Brain pericyte (primary cell): Measurements from ENCODE around the gene GET4.
A peak's percentile ranks its signal among the peaks of the same experiment; 100 is the strongest.

Experiments
- DNase-seq: peaks from one replicate; pipeline ENCODE4 v3.0.0-alpha.2; 2012; ENCODE audit warnings: low read depth, low spot score

Gene GET4, protein sequence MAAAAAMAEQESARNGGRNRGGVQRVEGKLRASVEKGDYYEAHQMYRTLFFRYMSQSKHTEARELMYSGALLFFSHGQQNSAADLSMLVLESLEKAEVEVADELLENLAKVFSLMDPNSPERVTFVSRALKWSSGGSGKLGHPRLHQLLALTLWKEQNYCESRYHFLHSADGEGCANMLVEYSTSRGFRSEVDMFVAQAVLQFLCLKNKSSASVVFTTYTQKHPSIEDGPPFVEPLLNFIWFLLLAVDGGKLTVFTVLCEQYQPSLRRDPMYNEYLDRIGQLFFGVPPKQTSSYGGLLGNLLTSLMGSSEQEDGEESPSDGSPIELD

DNA sequence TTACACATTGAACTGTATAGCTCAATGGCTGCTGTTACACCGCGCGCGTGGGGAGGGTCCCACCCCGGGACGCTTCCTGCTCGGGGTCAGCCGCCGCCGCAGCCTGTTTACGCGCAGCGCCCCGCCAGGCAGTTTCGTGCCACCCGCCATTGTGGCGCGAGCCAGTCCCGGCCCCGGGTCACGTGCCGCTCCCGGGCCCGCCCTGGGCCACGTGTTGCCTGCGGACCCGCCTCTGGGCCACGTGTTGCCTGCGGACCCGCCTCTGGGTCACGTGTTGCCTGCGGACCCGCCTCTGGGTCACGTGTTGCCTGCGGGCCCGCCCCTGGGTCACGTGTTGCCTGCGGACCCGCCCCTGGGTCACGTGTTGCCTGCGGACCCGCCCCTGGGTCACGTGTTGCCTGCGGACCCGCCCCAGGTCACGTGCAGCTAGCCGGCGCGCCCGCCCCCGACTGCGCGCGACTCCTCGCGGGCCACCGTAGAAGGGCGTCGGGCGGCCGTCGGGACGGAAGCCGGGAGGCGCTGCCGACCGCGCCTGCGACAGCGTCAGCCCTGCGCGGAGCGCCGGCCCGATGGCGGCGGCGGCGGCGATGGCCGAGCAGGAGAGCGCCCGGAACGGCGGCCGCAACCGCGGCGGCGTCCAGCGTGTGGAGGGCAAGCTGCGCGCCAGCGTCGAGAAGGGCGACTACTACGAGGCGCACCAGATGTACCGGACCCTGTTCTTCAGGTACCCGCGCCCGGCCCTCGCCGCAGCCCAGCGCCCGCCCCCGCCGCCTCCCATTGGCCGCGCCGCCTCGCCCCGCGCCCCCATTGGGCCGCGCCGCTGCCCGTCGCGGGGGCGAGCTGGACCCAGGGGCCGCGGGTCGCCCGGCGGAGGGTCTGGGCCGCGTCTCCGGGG, at the start of gene GET4:
TSS of gene GET4 (plus strand) at position 478 of the 895 bp plus-strand sequence. CDS start at position 570, 92 bp downstream.
- peak; percentile 91 for DNase-seq

DNA sequence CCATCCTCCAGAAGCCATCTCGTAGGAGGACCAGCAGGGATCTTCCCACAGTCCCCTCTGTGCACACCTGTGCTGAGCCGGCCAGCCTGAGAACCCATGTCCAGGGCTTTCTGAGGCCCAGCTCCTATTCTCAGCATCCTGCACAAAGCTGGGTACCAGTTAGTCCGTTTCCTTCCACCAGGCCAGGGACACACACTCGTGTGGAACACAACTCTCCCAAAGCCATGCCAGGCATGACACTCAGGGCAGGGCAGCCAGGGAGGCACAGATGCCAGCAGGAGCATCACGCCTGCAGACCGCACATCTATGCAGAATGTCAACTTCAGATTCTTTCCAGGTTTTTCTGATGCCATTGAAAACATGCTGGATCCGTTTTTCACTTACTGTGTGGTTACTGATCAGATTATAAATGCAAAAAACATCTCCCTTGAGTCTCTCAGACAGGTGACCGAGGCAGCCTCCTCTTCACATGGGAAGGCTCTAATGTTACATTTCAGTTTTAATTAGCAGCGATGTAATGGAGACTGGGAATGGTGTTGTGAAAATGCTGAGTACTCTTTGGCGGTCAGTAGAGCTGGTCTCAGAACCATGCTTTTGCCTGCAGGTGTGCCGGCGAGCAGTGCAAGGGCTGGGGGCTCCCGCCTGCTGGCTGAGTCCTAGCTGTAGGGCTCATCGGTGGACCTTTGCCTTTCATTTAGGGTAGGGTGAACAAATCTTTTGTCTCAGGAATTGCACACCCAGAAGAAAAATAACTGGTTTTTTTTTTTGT, 47.4 kb upstream of the GET4 start:
- DNase-seq: no peak

DNA sequence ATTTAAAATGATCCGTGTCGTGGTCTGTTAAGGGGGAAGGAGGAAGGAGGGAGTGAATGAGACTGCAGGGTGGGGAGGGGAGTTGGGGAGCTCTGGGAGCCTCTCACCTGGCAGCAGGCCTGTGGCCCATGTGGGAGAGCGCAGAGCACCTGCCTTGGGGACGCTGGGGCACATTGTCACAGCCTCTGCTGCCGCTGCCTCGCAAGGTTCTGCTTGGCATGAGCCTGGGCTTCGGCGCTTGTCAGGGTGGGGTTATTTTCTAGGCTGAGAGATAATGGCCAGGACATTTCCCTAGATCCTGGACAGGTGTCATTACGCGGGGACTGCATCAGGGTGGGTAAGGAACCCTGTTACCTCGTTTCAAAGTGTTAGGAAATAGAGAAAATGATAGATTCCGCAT, 46.3 kb upstream of the GET4 start:
- DNase-seq: no peak

DNA sequence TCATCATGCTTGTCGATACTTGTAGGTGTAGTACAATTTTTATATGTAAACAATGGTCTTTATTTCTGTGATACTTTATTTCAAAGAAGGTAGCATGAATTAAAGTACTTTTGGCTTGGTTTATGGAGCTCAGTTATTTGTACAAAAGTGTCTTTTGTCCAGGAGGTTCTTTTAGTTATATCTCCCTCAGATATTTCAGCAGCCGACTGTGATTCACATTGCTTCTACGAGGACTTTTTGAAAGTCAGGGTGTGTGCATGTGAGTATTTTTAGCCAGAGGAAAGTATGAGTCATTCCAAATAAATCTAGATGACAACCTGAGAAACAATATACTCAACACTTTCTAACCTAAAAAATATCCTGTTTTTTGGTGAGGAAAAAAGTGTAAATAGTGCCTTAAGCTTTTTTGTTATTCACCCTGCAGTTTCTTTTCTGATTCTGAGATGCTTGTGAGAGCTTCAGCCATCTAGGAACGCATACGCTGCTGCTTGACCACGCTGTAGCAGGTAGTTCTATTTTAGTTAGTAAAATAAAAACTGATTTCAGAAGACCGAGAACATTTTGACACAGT, 44.7 kb upstream of the GET4 start:
- no peak for DNase-seq

DNA sequence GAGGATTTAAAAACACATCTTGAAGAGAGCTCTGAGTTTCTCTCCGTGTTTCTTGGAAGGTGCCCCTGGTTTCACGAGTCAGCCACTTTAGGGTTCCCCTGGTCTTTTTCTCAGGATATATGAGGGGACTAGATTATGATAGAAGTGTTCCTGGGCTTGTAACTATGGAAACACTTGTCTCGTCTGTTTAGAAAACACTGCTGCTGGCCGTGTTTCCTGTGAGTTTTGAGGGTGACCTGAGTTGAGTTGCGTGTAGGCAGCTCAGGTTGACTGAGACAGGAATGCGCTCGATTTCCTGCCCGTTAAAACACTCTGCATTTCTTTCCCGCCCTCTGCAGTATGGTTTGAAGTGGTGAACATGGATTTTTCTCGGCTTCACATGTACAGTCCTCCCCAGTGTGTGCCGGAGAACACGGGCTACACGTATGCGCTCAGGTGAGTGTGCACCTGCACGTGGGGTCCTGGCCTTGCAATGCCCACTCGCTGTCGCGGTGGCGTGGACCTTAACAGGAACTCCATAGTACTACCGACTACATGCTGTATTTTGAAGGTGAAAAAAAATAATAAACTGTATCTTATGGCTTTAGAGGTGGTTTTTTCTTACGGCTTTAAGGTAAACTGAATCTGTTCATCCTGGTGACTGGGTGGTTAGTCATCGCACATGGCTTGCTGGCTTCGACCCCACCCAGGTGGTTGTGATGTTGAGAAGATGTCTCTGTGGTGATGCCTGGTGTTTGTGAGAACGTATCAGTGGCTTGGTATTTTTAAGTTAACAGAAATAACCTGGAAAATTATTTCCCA, 44.0 kb upstream of the GET4 start, which contains the start of gene SUN1:
TSS of gene SUN1 (plus strand) at position 310 of the 801 bp plus-strand sequence. CDS start at position 359, 49 bp downstream.
- DNase-seq: no peak

DNA sequence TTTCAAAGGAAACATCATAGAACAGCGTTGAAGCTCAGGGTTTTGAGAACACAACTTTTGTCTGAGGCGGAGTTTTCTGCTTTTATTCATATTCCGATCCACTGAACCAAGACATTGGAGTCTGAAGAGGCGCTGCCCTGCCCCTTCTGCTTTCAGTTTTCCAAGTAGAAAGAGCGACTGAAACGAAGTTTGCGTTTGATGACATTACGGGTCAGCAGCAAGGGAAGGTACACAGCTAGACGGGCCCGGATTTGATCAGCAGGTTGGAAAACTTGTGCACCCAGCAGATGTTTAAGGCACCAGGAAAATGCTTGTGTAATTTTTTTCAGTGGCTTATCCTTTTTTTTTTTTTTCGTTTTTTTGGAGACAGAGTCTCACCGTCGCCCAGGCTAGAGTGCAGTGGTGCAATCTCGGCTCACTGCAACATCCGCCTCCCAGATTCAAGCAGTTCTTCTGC, 43.4 kb upstream of the GET4 start:
- DNase-seq: no peak

DNA sequence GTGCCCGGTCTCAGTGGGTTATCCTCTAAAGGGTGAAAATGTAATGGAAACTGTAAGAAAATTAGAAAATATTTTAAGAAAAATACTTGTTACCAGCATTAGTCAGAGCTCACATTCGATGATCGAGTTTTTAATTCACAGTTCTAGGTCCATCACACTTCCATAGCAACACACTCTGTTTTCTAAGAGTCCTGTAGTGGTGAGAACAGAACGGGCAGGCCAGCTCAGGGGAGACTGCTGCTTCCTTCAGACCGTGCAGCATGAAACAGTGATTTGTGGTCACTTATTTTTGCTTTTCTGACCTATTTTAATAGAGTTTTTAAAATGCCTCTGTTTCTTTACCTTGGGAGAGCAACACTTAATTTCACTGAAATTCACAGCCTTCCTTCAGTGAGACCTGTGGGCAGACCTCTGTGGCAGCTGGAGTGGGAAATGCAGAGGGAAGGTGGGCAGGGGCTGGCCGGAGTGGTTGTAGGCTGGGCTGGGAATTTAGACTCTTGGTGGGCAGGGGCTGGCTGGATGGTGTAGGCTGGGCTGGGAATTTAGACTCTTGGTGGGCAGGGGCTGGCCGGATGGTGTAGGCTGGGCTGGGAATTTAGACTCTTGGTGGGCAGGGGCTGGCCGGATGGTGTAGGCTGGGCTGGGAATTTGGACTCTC, 42.6 kb upstream of the GET4 start:
- no peak for DNase-seq

DNA sequence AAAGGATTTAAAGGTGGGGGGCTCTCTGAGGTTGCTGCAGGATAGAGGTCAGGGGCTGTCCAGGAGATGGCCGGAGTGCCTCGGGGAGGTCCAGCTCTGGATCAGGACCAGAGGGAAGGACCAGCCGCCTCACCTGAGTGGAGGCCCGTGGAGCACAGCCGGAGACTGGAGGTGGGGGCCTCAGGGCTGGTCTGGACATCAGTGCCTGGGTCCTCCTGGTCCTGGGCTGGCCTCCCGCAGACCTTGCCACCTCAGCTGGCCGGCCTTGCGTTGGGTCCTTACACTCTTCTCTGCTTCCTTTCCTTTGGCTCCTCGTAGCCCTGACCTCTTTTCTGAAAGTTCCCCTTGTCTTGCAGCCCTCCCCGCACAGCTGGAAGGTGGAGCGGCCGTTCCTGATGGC, 42.1 kb upstream of the GET4 start:
- no peak for DNase-seq

DNA sequence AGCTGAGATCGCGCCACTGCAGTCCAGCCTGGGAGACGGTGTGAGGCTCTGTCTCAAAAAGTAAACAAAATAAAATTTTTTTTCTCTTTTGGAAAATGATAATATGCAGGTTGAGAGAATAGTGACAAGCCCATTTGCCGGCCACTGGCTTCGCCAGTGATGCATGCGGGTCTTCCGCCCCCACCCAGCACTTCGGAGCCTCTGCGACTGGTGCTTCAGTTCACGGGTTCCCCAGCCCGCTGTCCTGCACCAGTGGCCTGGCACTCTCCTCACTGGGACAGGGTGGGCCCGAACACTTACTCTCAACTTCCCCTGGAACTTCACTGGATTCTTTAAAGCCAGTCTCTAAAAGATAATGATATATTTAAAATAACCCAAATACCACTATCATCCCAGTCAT, 41.3 kb upstream of the GET4 start:
- no peak for DNase-seq

DNA sequence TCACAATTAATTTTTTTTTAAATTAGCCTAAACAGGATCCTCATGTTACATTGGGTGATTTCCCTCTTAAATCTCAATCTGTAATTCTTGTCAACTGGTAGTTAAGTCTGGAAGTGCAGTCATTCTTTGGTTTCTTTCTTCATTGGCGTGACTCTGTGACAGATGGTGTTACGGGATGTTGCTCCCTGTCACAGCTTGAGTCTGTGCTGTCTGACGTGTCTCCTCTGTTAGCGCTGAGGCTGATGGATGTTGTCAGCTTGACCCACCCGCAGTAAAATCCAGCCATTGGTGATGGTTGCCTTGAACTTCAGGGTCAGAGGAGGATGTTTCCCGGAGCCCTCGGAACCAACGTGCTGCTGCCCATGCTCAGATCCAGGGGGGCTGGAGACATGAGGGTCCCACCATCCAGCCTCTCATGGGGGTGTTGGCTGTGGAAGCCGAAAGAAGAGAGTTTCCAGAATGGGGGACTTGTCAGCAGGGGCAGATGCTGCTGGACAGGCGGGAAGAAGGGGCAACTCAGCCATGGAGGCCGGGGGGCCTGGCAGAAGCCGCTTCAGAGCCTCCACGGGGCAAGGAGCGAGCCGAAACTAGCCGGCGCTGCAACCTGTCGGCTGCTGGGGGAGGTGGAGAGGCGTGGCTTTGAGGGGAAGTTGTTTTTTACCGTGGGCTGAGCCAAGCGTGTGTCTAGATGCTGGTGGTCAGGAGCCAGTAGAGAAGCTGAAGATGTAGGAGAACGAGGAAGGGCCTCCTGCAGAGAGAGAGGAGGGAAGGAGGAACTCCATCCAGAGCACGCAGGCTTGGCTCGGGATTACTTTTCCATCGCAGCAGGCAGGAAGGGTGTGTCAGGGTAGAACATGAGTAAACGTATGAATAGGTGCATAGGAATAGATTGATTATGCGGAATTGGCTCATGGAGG, 40.6 kb upstream of the GET4 start:
- DNase-seq: no peak

DNA sequence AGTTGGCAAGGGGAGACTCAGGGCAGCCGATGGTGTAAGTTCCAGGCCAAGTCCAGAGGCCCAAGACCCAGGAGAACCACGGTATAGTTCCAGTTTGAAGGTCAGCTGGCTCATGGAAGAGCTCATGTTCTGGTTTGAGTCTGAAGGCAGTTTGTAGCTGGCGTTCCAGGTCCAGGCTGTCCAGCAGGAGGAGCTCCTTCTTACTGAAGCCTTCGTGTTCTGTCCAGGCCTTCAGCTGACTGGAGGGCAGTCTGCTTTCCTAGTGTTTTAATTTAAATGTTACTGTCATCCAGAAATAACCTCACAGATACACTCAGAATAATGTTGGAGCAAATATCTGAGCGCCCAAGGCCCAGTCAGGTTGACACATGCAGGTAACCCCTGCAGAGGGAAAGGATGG, 39.9 kb upstream of the GET4 start:
- DNase-seq: no peak

DNA sequence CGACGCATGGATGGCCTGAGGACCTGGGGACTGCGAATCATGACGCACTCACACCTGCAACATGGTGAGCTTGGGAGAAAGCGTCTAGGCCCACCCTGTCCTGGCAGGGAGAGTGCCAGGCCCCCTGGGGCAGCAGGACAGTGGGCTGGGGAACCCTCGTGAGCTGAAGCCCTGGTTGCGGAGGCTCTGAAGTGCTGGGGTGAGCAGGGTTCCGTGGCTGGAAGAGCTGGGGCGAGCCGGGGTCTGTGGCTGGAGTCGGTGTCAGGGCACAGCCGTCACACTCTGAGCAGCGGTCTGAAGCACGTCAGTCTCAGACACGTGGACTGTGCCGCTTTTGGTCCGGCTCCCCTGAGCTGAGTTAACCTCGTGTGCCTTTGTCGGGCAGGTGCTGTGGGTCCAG, 39.4 kb upstream of the GET4 start:
- DNase-seq: no peak

DNA sequence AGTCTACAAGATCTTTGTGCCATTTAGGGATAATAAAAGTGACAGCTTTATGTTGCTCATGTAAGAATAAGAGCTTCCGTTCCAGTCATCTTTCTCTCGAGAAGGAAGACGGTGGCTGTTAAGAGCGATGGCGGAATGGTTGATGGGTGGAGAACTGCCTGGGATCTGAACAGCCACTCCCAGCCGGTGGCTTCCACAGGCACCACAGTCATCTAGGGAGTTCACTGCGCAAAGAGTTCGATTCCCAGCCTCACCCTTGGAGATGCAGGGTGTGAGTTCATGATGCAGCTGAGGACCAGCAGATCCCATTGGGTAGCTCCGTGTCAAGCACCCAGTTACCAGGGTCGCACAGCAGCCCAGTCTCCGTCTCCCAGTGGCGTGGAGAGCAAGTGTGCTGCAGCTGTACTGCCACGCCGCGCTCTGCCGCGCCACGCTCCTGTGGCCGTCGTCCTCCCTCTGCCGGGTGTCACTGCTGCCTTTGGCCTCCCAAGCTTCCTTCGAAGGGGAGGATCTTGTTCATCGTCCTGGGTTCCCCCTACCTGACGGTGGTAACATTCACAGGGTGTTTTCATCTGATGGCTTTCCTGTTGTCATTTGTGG, 36.3 kb upstream of the GET4 start:
- no peak for DNase-seq

DNA sequence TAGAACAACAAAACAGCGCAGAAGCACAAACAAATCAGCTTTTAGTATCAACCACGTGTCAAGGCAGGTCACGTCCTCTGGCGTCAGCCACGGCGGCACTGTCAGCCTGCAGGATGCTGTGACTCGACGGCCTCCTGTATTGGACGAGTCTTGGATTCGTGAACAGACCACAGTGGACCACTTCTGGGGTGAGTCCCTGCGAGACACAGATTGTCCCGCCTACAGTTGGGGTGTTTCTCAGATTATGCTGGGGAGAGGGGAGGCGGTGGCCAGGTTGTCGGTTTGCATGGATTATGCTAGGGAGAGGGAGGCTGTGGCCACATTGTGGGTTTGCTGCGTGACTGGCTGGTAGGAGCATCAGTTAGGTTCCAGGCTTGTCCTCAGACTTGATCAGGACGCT, 34.4 kb upstream of the GET4 start:
- DNase-seq: no peak

DNA sequence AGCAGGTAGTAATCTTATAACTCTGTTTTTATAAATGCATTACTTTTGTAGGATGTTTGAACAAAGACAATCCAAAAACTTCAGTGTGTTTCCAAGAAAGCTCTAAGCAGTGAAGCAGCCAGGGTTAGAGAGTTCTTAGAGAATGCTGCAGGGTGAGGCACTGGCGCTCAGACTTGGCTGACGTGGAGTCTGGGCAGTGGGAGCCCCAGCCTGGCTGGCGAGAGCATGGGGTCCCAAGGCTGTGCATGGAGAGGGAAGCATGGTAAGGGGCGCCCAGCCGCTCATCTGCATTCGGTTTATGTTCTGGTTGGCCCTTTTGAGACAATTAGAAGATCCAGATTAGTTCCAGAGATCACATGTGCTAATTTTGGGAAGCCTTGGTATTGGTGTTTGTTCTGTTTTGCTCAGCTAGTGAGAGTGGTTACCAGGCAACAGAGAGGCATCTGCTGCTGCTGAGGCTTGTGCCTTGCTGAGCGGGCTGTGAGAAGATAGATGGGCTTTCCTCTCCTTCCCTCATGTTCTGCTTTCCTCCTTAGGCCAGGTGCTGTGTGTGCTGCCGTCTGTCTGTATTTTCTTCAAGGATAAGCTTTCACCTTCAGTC, 33.8 kb upstream of the GET4 start:
- no peak for DNase-seq

DNA sequence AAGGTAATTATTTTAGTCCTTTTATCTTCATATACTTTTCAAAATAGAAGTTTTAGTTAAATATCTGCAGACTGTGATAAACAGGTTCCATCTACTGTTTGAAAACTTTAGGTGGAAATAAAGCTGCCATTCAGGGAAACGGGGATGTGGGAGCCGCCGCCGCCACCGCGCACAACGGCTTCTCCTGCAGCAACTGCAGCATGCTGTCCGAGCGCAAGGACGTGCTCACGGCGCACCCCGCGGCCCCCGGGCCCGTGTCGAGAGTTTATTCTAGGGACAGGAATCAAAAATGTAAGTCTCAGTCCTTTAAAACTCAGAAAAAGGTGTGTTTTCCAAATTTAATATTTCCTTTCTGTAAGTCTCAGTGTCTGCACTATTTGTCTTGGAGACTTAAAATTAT, 33.1 kb upstream of the GET4 start:
- DNase-seq: no peak

DNA sequence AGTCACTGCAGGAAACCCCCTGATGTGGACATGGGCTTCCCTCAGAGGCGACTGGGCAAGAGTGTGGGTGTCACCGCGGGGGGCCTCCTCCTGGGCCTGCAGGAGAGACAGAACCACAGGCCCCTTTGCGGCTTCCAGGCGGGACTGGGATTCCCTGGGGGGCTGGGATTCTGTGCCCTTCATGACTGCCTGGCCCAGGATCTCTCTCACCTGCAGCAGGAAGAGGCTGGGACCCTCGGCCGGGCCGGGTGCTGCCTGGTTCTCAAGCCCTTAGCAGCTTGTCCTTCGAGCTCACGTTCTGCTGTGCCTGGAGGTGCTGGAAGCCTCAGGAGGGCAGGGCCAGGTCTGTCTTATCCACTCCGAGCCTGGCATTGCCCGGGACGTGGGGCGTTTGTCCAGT, 32.3 kb upstream of the GET4 start:
- no peak for DNase-seq

DNA sequence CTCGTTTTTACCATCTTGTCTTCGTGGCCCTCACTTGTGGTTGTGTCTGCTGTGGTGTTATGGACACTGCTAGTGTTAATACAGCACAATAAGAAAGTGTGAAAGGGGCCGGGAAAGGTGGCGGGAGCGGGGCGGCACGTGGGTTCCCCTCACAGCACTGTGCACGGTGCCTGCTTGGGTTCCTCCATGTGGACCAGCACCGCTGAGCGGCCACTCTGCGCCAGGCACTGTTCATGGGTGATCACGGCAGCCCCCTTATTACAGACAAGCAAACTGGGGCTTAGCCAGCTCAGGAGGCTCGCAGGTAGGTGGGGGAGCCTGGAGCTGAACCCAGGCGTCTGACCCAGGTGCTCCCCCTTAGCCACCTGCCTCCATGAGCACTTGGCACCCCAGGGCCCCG, 31.8 kb upstream of the GET4 start:
- DNase-seq: no peak
